ENCODE measurements around the gene KCNQ1. TPM values are rescaled to one million over a fixed set of nuclear protein-coding genes. Genes with fewer than 3 reads are reported as not detected.
A peak's percentile ranks its signal among the peaks of the same experiment; 100 is the strongest.

The KCNQ1 gene
- total RNA-seq, 2 donors from 2014 or later = 33.5 to 39.7 TPM

DNA sequence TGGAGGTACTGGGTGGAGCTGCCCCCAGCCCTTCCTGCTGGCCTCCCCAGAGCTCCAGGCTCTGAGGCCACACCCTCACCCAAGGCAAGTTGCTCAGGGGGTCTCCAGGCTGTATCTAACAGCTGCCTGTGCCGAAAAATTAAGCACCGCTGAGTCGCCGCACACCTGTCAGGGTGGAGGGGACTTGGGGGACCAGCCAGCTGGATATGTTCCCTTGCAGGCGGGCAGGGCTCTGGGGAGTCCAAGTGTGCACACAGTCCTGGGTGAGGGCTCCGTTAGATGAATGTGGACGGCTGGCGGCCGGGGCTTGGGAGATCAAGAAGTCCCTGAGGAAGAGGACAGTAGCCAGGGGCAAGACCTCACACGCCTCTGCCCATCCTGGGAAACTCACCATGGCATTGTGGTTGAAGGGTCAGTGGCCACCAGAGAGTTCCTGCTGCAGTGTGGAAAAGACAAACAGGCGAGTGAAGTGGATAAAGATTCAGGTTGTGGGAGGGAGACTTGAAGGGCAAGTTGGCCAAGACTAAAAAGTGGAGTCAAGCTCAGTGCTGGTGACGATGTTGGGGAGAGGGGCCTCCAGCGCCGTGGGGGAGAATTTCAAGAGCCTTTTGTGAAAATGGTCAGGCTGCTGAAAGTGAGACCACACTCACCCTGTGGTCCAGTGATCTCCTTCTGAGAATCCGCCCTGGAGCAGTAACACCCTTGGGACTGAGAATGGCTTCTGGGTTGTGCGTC is 371.1 kb downstream of the KCNQ1 start:
- peak; percentile 11 for DNase-seq
- no peak for ATAC-seq
- intact Hi-C loops (cut with DNase I) = no loop called here

DNA sequence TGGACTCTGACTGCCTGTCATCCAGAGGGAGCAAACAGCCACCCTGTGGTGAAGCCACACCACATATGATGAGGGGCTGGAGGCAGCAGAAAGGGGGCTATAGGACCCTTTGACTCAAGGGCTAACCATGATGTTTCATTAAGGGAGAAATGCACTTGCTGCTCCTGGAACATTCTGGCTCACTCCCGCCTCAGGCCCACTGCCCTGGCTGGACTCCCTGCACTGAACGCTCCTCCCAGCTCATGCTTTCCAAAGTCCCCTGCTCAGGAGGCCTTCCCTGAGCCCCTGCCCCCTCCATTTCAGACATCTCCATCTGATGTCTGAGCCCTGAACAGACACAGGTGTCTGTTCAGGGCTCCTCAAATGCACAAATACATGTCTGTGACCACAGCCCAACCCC is 371.7 kb downstream of the KCNQ1 start:
- intact Hi-C loops (cut with DNase I) = no loop called here
- ATAC-seq (no peak), DNase-seq (peak; percentile 12)

DNA sequence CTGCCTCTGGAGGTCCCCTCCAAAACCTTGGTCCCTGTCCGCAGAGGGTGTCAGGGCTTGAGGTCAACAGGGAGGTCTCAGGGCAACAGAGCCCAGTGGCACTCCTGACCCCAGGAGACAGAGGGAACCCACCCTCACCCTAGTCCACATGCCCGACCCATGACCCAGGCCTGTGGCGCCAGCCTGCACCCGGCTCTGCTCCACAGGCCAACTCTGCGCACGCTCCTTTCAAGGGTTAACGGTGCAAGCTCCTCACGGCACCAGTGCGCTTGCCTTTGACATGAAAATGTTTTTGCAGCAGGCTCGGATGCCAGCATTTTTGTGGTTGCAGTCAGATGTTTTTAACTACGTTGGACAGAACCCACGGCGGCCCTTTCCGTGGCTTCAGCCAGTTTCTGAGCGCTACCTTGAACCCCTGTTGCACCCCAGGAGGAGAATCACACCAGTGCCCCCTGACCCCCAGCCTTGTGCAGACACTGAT is 372.2 kb downstream of the KCNQ1 start:
- intact Hi-C loops (cut with DNase I) = no loop called here
- DNase-seq (peak; percentile 18), ATAC-seq (no peak)

GRCh38 chr11:2817431-2817830 is 372.6 kb downstream of the KCNQ1 start:
- DNase-seq = peak; percentile 4
- intact Hi-C loops (cut with DNase I) = no loop called here

DNA sequence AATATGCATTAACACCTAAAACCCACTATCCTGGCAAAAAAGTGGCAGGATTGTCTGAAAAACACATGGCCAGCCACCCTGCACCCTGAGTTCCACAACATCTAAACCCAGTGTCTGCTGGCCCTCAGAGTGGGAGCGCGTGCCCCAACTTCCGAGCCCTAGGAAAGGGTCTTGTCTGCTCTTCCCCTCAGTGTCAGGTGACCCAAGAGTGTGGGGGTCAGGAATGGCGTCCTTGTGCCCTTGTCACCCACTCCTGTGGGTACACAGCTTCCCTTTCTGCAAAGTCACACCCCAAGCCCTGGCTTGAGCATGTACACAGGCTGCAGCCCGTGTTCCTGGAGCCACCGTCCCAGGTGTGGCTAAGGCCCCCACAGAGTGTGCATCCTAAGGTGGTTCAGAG is 373.2 kb downstream of the KCNQ1 start:
- intact Hi-C loops (cut with DNase I) = no loop called here
- ATAC-seq (no peak), DNase-seq (no peak)

More at GRCh38 chr11:2817431-2817830, 372.6 kb downstream of the KCNQ1 start:
- no peak for ATAC-seq

DNA sequence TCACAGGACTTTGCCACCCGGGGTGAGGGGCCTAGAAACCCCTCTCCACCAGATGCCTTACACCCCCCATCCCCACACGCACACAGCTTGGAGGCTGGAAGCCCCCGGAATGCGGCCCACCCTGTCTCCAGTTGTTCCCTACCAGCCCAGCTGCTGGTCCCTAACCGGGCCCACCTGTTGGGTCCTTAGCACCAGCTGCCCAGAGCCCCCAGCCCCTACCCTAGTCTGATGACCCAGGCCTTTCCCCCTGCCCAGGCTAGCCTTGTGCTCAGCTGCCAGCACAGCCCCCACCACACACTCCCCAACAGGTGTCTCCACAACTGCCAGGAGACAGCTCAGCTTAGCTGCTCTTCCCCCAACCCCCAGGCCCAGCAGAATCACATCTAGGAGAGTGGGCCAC is 373.7 kb downstream of the KCNQ1 start:
- intact Hi-C loops (cut with DNase I) = no loop called here

GRCh38 chr11:2819316-2819715 is 374.5 kb downstream of the KCNQ1 start:
- intact Hi-C loops (cut with DNase I) = no loop called here
- ATAC-seq (no peak), DNase-seq (no peak)

More for the DNA sequence above, 373.7 kb downstream of the KCNQ1 start:
- DNase-seq = no peak
- no peak for ATAC-seq

GRCh38 chr11:2820976-2821375 is 376.2 kb downstream of the KCNQ1 start:
- ATAC-seq (no peak), DNase-seq (no peak)
- intact Hi-C loops (cut with DNase I) = no loop called here

GRCh38 chr11:2821891-2822290 is 377.1 kb downstream of the KCNQ1 start:
- ATAC-seq (no peak), DNase-seq (peak; percentile 7)
- intact Hi-C loops (cut with DNase I) = no loop called here

- ATAC-seq = peak; percentile 21 to 46
- intact Hi-C loops (cut with DNase I) = no loop called here
- peak; percentile 45 for DNase-seq
Measured at GRCh38 chr11:2824851-2825250, 380.0 kb downstream of the KCNQ1 start.

DNA sequence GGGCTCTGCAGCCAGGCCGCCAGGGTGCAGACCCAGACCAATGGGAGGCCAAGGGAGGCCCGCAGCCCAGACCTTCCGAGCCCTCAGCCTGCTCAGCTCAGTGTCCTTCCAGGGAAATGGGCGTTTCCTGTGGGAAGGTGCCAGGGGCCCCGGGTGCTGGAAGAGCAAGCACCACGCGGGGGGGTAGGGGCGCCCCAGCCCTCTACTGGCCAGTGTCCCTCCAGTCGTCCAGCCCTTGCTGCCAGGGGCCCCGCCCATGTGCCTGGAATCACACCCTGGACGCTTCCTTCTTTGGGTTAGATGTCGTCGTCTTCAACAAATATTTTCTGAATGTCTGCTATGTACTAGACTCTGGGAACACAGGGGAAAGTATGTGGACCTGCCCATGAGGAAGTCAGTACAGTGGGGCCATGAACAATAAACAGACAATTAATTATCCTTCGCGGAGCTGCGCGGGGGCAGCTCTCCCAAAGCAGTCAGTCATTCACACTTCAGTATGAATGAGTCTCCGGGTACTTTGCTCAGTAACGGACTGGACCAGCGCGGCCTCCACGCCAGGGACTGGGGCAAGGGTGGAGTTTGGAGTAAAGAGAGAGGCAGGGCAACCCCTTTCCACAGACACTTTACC is 380.6 kb downstream of the KCNQ1 start:
- intact Hi-C loops (cut with DNase I) = no loop called here
- DNase-seq = peak; percentile 87
- ATAC-seq = peak; percentile 70 to 75

DNA sequence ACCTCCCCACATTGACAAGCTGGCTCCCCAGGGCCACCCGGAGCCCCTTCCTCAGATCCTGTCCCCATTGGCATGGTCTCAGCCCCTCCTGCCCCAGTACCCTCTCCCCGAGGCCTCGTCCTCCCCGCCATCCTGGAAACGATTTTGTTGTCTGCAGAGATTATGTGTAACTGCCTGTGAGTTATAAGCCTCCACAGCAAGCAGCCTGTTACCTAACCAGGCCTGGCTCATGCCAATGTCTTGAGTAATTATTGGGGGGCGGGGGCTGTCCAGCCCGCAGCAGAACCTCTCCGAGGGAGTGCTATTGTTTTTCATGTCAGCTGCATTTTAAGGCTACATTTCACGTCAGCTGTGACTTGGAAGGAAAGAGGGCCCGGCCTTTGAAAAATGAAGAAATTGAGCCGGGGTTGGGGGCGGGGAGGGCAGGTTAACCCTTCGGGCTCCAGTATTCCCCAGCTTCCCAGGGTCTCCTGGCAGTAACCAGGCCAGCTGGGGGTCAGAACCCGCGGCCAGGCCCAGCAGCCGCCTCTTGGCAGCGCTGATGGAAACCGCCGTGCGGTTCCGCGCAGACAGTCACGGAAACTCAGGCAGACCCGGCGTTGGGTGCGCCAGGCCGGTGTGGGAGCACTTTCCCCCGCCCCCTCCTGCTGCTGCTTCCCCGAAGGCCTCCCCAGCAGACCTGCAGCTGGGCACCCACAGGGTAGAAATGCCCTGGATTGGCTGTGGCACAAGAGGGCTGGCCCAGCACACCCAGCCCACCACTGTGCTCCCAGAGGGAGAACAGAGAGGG is 381.3 kb downstream of the KCNQ1 start:
- DNase-seq (peak; percentile 75), ATAC-seq (peak; percentile 87 to 88)
- intact Hi-C loops (cut with DNase I) = no loop called here

DNA sequence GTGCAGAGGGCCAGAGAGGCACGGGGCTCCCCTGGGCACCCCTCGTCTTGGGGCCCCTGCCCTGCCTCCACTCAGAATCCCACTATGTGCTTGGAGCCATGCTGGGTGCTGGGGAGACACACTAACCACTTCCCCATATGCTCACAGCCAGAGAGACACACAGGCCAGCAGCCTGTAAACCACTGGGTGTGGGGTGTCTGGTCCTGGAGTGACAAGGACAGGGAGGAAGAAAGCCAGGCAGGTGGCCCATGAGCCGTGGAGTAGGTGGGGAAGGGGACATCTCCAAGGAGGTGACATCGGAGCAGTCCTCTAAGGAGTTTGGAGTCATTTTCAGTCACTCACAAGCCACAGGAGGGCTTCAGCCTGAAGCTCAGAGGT is 381.9 kb downstream of the KCNQ1 start:
- ATAC-seq (peak in 1 of 2 donors; percentile 11), DNase-seq (no peak)
- intact Hi-C loops (cut with DNase I) = no loop called here

DNA sequence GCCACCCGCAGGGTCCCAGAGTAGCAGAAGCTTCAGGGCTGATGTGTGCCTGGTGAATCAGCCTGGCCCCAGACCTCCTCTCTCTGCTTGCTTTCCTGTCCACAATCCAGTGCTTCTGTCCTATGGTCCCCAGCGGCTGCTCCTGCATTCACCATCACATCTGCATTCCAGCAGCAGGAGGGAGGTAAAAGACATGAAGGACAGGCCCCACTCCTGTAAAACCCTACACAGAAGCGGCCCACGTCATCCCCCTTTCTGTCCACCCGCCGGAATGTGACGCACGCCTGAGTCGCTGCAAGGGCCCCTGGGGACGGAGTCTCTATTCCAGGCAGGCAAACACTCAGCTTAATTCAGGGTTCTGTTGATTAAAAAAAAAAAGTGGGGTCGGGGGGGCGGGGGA is 382.4 kb downstream of the KCNQ1 start:
- ATAC-seq (no peak), DNase-seq (no peak)
- intact Hi-C loops (cut with DNase I) = no loop called here

GRCh38 chr11:2827792-2828191 is 383.0 kb downstream of the KCNQ1 start:
- no peak for DNase-seq
- no peak for ATAC-seq
- intact Hi-C loops (cut with DNase I) = no loop called here

DNA sequence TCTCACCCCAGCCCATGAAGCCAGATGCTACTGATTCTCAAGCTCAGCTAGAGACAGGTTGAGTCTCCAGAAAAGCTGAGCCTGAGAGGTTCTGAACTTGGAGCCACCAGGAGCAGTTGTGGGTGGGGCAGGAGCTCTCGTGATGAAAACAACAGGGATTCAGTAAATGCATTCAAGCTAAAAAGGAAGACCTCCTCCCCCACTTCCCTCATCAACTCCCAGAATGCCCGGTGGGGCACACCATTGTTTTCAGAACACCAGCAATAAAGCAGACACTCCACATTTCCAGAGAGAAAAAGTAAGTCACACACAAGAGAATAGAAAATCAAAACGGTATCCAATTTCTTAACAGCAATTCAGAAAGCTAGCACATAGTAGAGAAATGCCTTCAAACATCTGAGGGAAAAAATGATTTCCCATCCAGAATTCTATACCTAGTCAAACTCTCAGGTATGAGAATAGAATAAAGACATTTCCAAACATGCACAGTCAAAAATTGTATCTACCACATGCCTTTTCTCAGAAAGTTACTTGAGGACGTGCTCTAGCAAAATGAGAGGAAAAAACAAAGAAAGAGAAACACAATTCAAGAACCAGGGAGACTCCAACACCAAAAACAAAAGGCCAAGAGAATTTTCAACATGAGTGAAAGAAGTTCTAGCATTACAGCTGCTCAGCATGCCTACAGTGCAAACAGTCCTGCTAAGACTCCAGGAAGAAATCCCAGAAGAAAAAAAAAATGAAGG is 383.9 kb downstream of the KCNQ1 start:
- intact Hi-C loops (cut with DNase I) = no loop called here
- DNase-seq (no peak), ATAC-seq (no peak)

DNA sequence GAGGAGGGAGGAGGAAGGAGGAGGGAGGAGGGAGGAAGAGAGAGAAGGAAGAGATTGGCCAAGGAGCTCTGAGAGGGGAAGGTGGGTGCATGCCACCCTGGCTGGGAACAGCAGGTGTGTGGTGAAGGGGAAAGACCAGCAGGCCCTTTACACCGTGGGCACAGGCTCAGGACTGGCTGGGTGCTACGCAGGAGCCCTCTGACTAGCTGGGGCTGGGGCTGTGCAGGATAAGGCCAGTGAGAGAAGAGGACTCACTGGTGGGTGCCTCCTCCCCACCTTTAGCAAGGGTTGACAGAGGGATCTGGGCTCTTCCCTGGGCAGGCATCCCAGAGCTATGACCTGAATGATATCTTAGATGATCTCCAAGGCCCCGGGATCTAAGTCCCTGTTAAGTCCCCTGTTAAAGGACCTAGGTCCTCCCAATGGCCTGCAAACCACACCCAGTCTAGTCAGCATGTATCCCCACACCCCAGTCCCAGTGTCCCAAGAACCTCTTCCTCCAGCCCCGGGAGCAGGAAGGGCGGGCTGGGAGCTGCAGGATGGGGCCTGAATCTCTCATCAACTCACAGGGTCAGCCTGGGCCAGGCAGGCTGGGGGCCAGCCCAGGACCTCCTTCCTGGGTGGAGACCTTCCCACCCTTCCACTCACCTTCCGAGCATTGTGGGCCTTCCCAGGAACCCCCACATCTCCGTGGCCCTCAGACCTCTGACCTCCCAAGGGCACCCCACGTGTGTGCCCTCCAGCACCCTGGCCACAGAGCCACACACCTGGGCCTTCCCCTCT is 385.4 kb downstream of the KCNQ1 start:
- intact Hi-C loops (cut with DNase I) = loop anchor here in 1 of 2 donors (5.0 kb wide), 1 partner anchor 52 kb away; no protein-coding TSS in a partner anchor
- DNase-seq = peak; percentile 20

DNA sequence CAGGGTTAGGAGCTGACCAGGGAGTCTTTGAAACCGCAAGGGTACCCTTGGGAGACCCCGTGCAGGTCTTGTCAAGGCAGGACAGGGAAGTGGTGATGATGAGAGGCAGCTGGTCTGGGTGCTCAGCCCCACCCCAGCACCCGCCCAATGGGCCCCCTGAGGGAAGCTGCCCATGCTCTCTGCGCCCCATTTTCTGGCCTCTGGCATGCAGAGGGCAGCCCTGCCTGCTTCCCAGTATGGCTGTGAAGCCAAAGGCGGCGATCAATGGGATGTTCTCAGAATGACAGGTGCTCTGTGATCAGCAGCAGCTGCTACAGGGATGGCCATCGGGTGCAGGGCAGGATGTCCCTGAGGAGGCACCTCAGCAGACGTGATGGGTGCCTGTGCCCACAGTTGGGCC is 386.1 kb downstream of the KCNQ1 start:
- intact Hi-C loops (cut with DNase I) = loop anchor here in 1 of 2 donors (5.0 kb wide), 1 partner anchor 51 kb away; no protein-coding TSS in a partner anchor
- ATAC-seq (no peak), DNase-seq (no peak)

More for the DNA sequence above, 385.4 kb downstream of the KCNQ1 start:
- ATAC-seq = peak in 1 of 2 donors; percentile 4
